T-helper 2 cell treated with Interferon-gamma antibody and Interleukin-4, amounts not matched to agents 5 μg/mL and 100 μg/mL, for 36 hours (primary cell): ENCODE measurements around the gene RBM18.

ENCODE experiments used
- DNase-seq: peaks from one replicate; pipeline ENCODE4 v3.0.0; 2021; ENCODE audit warnings: low spot score
- H3K27ac Mint-ChIP-seq: one replicate; pipeline ENCODE4 v1.8.0; 2021; ENCODE audit warnings: mild to moderate bottlenecking, mixed read lengths
- H3K27me3 Mint-ChIP-seq: one replicate; pipeline ENCODE4 v1.8.0; 2021; ENCODE audit warnings: low read depth, mixed read lengths
- H3K36me3 Mint-ChIP-seq: one replicate; pipeline ENCODE4 v1.8.0; 2021; ENCODE audit warnings: low read depth, mixed read lengths
- H3K4me1 Mint-ChIP-seq: one replicate; pipeline ENCODE4 v1.8.0; 2021; ENCODE audit warnings: low read depth, mixed read lengths
- H3K4me3 Mint-ChIP-seq: one replicate; pipeline ENCODE4 v1.8.0; 2022; ENCODE audit warnings: mild to moderate bottlenecking, moderate library complexity, mixed read lengths
- H3K9me3 Mint-ChIP-seq: one replicate; pipeline ENCODE4 v1.8.0; 2021; ENCODE audit warnings: mixed read lengths

The RBM18 gene

DNA sequence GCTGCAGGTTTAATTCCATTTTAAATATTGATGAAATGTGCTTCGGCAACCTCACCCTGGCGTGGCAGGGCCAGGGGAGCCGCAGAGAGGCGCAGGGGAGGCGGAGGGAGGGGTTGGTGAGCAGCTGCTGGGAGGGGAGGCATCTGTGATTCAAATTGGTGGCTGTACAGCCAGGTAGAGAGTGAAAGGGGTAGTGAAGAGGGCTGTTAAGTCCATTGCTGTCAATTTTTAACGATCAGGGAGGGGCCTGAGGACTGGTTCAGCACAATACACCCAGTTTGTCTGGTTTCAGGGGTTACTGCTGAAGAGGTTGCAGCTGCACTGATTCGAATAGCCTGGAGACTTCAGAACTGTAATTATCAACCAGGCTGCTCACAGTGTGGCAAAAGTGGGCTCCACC is 67.2 kb downstream of the RBM18 start:
- no peak overlapping the region for H3K27ac Mint-ChIP-seq
- no peaks in the 10 kb centered on the region for H3K4me1 Mint-ChIP-seq
- H3K36me3 Mint-ChIP-seq, result no peaks in the 10 kb centered on the region
- H3K27me3 Mint-ChIP-seq, result peaks cover 3% of the 10 kb centered on the region
- no peak for DNase-seq
- H3K9me3 Mint-ChIP-seq, result no peaks in the 10 kb centered on the region
- no peak overlapping the region for H3K4me3 Mint-ChIP-seq

DNA sequence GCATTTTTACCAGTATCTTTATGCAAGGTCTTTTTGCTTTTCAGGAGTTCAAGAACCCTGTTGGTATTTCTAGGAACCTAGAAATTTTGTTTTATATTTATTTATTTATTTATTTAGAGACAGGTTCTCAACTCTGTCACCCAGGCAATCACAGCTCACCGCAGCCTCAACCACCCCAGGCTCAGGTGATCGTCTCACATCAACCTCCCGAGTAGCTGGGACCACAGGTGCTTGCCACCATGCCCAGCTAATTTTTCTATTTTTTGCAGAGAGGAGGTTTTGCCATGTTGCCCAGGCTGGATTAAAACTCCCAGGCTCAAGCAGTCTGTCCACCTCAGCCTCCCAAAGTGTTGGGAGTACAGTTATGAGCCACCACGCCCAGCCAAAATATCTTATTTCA is 68.8 kb downstream of the RBM18 start:
- H3K36me3 Mint-ChIP-seq, result no peaks in the 10 kb centered on the region
- H3K9me3 Mint-ChIP-seq, result no peaks in the 10 kb centered on the region
- no peak for DNase-seq
- no peak overlapping the region for H3K4me3 Mint-ChIP-seq
- H3K27me3 Mint-ChIP-seq, result peaks cover 3% of the 10 kb centered on the region
- H3K27ac Mint-ChIP-seq, result no peak overlapping the region
- no peaks in the 10 kb centered on the region for H3K4me1 Mint-ChIP-seq

DNA sequence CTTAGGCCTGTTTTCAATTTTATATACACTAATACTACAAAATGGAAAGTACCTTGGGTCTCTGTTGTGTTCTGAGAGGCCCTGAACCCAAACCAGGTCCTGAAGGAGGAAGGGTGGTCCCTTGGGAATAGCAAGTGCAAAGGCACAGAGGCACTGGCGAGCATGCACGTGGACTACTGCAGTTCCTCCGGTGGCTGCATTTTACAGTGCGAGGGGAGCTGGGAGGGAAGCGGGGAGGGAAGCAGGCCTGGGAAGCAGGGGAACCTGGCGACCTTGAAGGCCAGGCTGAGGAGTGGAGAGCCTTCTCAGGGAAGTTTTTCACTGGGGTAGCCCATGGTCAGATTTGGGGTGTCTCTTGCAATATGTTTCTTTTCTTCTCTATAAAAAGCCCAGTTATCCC is 71.0 kb downstream of the RBM18 start:
- Mint-ChIP-seq H3K27me3 (peaks cover 3% of the 10 kb centered on the region), H3K4me1 (no peaks in the 10 kb centered on the region), H3K27ac (no peak overlapping the region), H3K4me3 (no peak overlapping the region), H3K9me3 (no peaks in the 10 kb centered on the region), H3K36me3 (no peaks in the 10 kb centered on the region)
- DNase-seq, result no peak

DNA sequence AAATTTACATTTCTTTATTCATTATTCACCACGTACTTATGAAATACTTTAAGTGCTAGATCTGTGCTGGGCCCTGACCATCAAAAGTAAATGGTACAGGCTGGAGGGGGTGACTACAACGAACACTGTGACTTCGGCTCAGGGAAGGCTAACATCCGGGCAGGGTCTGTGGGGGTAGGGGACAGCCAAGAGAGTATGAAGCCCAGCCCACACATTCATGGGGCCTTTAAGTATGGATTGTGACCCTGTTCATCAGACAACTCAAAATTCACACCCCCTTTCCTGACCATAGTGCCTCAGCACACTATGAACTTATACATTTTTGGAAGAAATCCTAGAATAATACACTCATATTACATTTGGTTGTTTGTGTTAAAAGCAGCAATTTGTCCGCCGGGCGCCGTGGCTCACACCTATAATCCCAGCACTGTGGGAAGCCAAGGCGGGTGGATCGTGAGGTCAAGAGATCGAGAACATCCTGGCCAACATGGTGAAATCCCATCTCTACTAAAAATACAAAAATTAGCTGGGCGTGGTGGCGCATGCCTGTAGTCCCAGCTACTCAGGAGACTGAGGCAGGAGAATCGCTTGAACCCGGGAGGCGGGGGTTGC is 71.6 kb downstream of the RBM18 start:
- no peak for DNase-seq
- no peak overlapping the region for H3K27ac Mint-ChIP-seq
- no peaks in the 10 kb centered on the region for H3K36me3 Mint-ChIP-seq

DNA sequence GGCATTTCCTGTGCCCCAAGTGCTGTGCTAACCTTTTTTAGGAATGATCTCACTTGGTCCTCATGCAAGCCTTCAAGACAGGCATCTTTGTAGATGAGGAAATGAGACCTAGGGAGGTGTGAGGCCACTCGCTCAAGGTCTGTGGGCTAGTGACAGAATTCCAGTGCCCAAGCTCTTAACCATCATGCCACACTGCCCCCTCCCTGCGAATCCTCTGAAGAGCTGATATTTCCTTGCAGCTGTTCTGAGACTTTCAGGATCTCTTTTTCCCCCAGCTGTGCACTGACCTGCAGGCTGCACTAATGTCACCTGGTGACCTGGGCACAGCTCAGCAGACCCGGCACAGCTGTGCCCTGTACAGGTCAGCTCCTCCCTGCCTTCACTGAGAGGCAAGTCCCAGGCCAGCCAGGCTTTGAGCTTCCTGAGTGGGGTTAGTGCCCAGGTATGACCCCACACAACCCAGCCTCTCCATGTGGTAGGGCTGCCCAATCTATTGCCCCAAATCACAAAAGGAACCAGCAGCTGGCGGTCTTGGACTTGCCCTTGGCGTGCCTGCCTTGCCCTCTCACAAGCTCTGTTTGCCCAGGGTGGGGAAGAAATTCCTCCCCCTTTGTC is 72.3 kb downstream of the RBM18 start:
- no peak overlapping the region for H3K27ac Mint-ChIP-seq
- no peaks in the 10 kb centered on the region for H3K9me3 Mint-ChIP-seq
- H3K4me1 Mint-ChIP-seq, result no peaks in the 10 kb centered on the region
- peaks cover 3% of the 10 kb centered on the region for H3K27me3 Mint-ChIP-seq
- DNase-seq, result no peak
- H3K36me3 Mint-ChIP-seq, result no peaks in the 10 kb centered on the region
- no peak overlapping the region for H3K4me3 Mint-ChIP-seq

More for the DNA sequence above, 71.6 kb downstream of the RBM18 start:
- Mint-ChIP-seq H3K4me3 (no peak overlapping the region), H3K9me3 (no peaks in the 10 kb centered on the region), H3K27me3 (peaks cover 3% of the 10 kb centered on the region), H3K4me1 (no peaks in the 10 kb centered on the region)

DNA sequence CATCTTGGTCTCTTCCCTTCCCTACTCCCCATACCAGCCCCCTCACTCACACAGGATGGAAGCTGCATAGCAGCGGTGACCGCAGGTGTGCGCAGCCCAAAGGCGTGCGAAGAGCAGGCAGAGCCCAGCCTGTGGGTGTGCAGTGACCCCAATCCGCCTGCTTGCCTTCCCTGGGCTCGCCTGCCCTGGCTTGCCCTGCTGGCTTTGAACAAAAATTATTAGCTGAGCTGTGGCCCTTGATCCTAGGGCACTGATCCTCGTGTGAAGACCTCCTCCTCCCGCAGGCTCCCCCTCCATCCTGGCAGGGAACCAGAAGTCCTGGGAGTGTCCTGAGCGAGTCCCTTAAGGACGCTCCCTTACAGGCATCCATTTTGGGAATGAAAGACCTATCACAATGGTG is 73.1 kb downstream of the RBM18 start:
- Mint-ChIP-seq H3K4me3 (no peak overlapping the region), H3K9me3 (no peaks in the 10 kb centered on the region), H3K27me3 (peaks cover 3% of the 10 kb centered on the region), H3K27ac (no peak overlapping the region), H3K4me1 (no peaks in the 10 kb centered on the region), H3K36me3 (no peaks in the 10 kb centered on the region)
- no peak for DNase-seq

DNA sequence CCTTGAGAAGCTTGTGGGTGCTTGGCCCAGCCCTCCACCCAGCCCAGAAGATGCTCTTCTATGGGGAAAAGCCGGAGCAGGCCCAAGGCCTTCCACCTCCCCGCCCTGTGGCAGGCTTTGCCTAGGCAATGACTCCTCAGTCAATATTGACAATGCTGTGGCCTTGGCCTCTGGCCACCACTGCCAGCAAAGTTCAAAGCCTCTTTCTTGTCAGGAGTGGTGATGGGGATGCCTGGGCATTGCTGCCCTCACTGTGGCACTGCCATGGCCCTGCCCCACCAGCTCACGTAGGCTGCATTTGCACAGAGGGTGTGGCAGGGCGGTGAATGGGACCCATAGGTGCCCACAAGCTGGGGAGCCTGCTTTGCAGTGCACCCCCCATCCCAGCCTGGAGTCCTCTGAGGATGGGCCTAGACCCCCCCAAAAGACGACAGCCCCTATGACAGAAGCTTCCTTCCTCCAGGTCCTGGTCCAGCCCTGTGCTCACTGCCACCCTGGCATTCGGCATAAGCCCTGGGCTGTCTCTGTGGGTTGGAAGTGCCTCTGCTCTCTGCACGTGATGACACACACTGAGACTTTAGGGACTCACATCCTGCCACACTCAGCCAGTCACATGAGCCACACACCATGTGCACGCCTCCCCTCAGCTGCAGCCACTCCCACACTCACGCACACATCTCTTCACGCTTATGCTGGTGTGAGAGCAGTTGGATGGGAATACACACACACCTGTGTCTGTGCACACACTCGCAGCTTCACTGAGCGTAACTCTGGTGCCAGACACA is 73.9 kb downstream of the RBM18 start:
- H3K4me3 Mint-ChIP-seq, result no peak overlapping the region
- H3K27me3 Mint-ChIP-seq, result peaks cover 3% of the 10 kb centered on the region
- no peaks in the 10 kb centered on the region for H3K9me3 Mint-ChIP-seq
- no peak overlapping the region for H3K27ac Mint-ChIP-seq
- H3K4me1 Mint-ChIP-seq, result no peaks in the 10 kb centered on the region
- no peak for DNase-seq
- H3K36me3 Mint-ChIP-seq, result no peaks in the 10 kb centered on the region

DNA sequence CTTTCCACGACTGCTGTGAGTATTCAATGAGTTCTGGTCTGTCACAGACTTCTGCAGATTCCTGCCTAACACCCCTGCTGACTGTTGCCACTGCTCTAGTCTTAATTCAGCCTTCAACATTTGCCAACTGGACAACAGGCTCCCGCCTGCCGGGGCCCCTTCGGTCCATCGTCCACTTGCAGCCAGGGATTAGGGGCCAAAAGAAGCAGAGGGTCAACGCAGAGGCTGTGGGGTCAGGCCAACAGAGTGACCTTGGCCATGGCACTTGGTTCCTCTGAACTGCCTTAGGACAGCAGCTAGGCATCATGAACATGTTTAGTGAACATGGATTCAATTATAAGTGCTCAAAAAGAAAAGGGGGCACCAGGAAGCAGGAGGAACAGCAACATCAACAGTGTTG is 76.3 kb downstream of the RBM18 start:
- H3K4me1 Mint-ChIP-seq, result no peaks in the 10 kb centered on the region
- H3K36me3 Mint-ChIP-seq, result no peaks in the 10 kb centered on the region
- H3K27me3 Mint-ChIP-seq, result no peaks in the 10 kb centered on the region
- no peak for DNase-seq
- no peak overlapping the region for H3K4me3 Mint-ChIP-seq
- H3K9me3 Mint-ChIP-seq, result no peaks in the 10 kb centered on the region
- no peak overlapping the region for H3K27ac Mint-ChIP-seq
